Gastroesophageal sphincter (tissue), 3 donors: ENCODE results near the gene SSBP4.

Source experiments
- EP300 ChIP-seq: sonication (generic); formaldehyde crosslinking; IDR thresholded peaks from one replicate; pipeline ENCODE4 v1.6.1; 2017; ENCODE audit warnings: antibody characterized with exemption, mild to moderate bottlenecking
- POLR2A ChIP-seq, 2 donors: fragments of 450-650 bp; IDR thresholded peaks; one replicate each; pipeline ENCODE4 v1.6.1; 2017; ENCODE audit warnings: antibody characterized with exemption in 2 of 2, mild to moderate bottlenecking in 2 of 2, moderate library complexity in 1 of 2
- POLR2AphosphoS5 ChIP-seq: sonication (generic); formaldehyde crosslinking; IDR thresholded peaks from one replicate; pipeline ENCODE4 v1.6.1; 2017; ENCODE audit warnings: antibody characterized with exemption
- TF ChIP-seq, protein P1 (sequence below), 4 experiments: fragments of 200-600 bp in 2 of 4; fragments of 450-650 bp in 2 of 4; sonication (generic) in 1 of 4; IDR thresholded peaks; one replicate each; pipeline ENCODE4 v1.5.1; 2017 to 2019; ENCODE audit warnings: antibody characterized with exemption in 4 of 4, mild to moderate bottlenecking in 2 of 4, moderate library complexity in 2 of 4

DNA sequence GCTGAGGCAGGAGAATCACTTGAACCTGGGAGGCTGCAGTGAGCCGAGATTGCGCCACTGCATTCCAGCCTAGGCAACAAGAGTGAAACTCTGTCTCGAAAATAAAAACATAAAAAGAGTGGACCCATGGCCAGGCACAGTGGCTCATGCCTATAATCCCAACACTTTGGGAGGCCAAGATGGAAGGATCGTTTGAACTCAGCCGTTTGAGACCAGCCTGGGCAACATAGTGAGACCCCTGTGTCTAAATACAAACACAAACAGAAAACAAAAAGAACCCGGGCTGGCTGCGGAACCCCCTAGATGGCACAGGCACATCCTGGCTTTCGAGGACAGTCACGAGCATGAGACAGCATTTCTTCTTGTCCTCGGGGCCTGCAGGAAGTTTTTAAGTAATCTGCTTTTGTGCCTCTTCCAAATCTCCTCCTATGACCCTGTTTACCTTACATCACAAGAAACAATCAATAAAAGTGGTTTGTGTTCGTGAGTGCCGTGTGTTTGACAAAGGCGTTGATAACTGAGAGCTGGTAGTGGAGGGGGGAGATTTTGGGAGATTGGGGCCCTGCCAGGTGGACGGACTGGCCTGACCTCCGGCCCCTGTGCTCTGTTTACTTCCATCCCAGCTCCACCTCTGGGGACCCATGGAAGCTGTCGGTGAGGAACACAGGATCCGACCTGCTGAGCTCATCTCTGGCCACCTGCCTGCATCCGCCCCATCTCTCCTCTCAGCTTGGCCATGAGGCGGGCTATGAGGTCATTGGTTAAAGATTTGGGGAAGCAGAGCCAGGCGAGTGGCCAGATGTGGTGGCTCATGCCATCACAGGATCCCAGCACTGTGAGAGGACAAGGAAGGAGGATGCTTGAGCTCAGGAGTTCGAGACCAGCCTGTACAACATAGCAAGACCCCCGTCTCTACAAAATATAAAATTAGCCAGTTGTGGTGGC, 39.1 kb upstream of the SSBP4 start:
- TF ChIP-seq POLR2A (IDR thresholded peaks at IDR 0.05): no peak
- TF ChIP-seq, protein P1, sequence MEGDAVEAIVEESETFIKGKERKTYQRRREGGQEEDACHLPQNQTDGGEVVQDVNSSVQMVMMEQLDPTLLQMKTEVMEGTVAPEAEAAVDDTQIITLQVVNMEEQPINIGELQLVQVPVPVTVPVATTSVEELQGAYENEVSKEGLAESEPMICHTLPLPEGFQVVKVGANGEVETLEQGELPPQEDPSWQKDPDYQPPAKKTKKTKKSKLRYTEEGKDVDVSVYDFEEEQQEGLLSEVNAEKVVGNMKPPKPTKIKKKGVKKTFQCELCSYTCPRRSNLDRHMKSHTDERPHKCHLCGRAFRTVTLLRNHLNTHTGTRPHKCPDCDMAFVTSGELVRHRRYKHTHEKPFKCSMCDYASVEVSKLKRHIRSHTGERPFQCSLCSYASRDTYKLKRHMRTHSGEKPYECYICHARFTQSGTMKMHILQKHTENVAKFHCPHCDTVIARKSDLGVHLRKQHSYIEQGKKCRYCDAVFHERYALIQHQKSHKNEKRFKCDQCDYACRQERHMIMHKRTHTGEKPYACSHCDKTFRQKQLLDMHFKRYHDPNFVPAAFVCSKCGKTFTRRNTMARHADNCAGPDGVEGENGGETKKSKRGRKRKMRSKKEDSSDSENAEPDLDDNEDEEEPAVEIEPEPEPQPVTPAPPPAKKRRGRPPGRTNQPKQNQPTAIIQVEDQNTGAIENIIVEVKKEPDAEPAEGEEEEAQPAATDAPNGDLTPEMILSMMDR (IDR thresholded peaks at IDR 0.05): no peak
- TF ChIP-seq POLR2AphosphoS5: peak; percentile 12
- no peak for TF ChIP-seq EP300
